Lower leg skin (tissue), 3 donors: ENCODE measurements around the gene RAB11FIP5.

ENCODE experiments used
- POLR2A ChIP-seq, 2 donors: fragments of 450-650 bp; IDR thresholded peaks; one replicate each; pipeline ENCODE4 v1.6.1; 2016 to 2017; ENCODE audit warnings: antibody characterized with exemption in 2 of 2, mild to moderate bottlenecking in 1 of 2, moderate library complexity in 1 of 2
- TF ChIP-seq, protein P1 (sequence below), 3 donors: fragments of 450-650 bp; IDR thresholded peaks; one replicate each; pipeline ENCODE4 v1.5.1; 2016; ENCODE audit warnings: antibody characterized with exemption in 3 of 3, mild to moderate bottlenecking in 3 of 3, moderate library complexity in 2 of 3

DNA sequence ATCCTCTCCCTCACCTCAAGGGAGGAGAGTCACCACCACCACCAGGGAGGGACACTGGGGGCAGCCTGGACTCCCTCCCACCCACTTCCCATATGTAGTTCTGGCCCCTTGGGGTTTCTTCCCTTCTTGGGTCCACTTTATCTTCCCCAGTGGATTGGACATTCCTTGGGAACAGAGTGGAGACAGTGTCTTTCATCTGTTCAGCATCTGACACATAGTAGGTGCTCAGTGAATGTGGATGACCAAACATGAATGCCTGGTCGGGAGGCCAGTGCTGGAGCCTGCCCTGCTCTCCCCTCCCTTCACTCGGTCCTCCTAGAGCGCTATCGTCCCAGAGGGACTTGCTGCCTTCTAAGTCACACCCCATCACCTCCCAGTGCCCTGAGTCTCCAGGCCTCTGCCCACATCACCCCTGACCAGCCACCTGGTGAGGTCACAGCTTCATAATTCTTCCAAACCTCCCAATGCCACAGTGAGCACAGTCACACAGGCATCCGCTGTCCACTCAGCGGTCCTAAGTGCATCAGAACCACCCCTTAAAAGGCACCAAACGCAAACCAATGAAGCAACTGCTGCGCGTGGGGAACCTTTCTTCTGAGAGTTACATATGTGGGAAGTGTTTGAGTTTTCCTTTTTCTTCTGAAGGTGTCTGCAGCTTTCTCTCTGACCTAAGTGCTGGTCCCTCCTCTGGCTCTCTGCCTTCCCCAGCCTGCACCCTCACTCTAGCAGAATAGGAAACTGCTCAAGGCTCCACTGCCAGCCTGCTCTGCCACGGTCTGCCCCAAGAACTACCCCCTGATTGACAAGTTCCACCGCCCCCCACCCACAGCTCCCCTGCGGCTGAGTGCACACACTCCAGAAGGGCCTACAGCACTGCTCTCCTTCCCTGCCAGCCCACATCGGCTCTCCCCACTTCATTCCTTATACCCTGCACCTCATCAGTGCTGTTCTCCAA, 34.0 kb downstream of the RAB11FIP5 start:
- TF ChIP-seq, protein P1, sequence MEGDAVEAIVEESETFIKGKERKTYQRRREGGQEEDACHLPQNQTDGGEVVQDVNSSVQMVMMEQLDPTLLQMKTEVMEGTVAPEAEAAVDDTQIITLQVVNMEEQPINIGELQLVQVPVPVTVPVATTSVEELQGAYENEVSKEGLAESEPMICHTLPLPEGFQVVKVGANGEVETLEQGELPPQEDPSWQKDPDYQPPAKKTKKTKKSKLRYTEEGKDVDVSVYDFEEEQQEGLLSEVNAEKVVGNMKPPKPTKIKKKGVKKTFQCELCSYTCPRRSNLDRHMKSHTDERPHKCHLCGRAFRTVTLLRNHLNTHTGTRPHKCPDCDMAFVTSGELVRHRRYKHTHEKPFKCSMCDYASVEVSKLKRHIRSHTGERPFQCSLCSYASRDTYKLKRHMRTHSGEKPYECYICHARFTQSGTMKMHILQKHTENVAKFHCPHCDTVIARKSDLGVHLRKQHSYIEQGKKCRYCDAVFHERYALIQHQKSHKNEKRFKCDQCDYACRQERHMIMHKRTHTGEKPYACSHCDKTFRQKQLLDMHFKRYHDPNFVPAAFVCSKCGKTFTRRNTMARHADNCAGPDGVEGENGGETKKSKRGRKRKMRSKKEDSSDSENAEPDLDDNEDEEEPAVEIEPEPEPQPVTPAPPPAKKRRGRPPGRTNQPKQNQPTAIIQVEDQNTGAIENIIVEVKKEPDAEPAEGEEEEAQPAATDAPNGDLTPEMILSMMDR (IDR thresholded peaks at IDR 0.05), result no peak
- TF ChIP-seq POLR2A (IDR thresholded peaks at IDR 0.05), result no peak
